ENCODE measurements around the gene SIM2. TPM values are rescaled to one million over a fixed set of nuclear protein-coding genes. Genes with fewer than 3 reads are reported as not detected.
"Not testable (repeated sequence)": the region's sequence is repeated elsewhere in the genome, so short reads cannot be mapped to it uniquely, and the experiment has no call there.

SIM2 gene, protein sequence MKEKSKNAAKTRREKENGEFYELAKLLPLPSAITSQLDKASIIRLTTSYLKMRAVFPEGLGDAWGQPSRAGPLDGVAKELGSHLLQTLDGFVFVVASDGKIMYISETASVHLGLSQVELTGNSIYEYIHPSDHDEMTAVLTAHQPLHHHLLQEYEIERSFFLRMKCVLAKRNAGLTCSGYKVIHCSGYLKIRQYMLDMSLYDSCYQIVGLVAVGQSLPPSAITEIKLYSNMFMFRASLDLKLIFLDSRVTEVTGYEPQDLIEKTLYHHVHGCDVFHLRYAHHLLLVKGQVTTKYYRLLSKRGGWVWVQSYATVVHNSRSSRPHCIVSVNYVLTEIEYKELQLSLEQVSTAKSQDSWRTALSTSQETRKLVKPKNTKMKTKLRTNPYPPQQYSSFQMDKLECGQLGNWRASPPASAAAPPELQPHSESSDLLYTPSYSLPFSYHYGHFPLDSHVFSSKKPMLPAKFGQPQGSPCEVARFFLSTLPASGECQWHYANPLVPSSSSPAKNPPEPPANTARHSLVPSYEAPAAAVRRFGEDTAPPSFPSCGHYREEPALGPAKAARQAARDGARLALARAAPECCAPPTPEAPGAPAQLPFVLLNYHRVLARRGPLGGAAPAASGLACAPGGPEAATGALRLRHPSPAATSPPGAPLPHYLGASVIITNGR
- total RNA-seq = 1 to 10 TPM in 1 of 4 donors, not detected in 3; 1.2 TPM

DNA sequence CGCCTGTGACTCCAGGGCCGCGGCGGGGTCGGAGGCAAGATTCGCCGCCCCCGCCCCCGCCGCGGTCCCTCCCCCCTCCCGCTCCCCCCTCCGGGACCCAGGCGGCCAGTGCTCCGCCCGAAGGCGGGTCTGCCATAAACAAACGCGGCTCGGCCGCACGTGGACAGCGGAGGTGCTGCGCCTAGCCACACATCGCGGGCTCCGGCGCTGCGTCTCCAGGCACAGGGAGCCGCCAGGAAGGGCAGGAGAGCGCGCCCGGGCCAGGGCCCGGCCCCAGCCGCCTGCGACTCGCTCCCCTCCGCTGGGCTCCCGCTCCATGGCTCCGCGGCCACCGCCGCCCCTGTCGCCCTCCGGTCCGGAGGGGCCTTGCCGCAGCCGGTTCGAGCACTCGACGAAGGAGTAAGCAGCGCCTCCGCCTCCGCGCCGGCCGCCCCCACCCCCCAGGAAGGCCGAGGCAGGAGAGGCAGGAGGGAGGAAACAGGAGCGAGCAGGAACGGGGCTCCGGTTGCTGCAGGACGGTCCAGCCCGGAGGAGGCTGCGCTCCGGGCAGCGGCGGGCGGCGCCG lies at the start of gene SIM2:
Gene SIM2 (plus strand): TSS at position 135 of the 565 bp plus-strand sequence. CDS start 632 bp downstream, outside the sequence.
- Histone ChIP-seq H3K27me3 (peaks cover 100% of the 10 kb centered on the region), H3K9me3 (no peaks in the 10 kb centered on the region), H3K27ac (no peak within 1 kb of the TSS), H3K36me3 (no peaks in the 10 kb centered on the region), H3K4me3 (peak within 1 kb of the TSS; percentile 55), H3K4me1 (peaks cover 57% of the 10 kb centered on the region)
- TF ChIP-seq POLR2AphosphoS5 (IDR thresholded peaks at IDR 0.05) = no peak
- no peak for TF ChIP-seq EP300 (IDR thresholded peaks at IDR 0.05)
- TF ChIP-seq, protein P1, sequence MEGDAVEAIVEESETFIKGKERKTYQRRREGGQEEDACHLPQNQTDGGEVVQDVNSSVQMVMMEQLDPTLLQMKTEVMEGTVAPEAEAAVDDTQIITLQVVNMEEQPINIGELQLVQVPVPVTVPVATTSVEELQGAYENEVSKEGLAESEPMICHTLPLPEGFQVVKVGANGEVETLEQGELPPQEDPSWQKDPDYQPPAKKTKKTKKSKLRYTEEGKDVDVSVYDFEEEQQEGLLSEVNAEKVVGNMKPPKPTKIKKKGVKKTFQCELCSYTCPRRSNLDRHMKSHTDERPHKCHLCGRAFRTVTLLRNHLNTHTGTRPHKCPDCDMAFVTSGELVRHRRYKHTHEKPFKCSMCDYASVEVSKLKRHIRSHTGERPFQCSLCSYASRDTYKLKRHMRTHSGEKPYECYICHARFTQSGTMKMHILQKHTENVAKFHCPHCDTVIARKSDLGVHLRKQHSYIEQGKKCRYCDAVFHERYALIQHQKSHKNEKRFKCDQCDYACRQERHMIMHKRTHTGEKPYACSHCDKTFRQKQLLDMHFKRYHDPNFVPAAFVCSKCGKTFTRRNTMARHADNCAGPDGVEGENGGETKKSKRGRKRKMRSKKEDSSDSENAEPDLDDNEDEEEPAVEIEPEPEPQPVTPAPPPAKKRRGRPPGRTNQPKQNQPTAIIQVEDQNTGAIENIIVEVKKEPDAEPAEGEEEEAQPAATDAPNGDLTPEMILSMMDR (IDR thresholded peaks at IDR 0.05) = no peak
- TF ChIP-seq POLR2A (IDR thresholded peaks at IDR 0.05) = no peak
- WGBS = under 1% methylated on average over 25 of the region's 70 CpGs
- no peak for DNase-seq (ENCODE audit: low spot score in 2 of 2)

DNA sequence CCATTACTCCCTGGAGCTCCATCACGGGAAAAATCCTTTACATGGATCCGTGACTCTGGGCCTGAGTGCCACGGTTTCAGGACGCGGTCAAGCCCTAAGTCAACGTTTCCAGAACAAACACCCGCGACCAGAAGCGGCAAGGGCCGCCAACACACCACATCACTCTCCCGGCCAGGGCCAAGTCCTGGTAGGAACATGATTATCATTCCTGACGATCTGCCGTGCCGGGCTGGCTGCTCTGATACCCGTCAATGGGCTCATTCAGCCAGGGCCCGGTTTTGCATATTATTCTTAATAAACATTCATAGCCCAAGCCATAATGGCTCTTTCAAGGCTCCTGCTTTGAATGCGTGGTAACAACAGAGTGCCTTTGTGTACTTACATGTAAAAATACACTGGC lies 44.6 kb upstream of the SIM2 start:
- no peak overlapping the region for H3K4me3 ChIP-seq
- WGBS = 88% methylated on average over 17 of the region's 17 CpGs
- H3K4me1 ChIP-seq = no peaks in the 10 kb centered on the region
- DNase-seq (ENCODE audit: low spot score in 2 of 2) = no peak
- TF ChIP-seq POLR2A (IDR thresholded peaks at IDR 0.05) (no peak), EP300 (IDR thresholded peaks at IDR 0.05) (no peak), POLR2AphosphoS5 (IDR thresholded peaks at IDR 0.05) (no peak)
- TF ChIP-seq, protein P1 (IDR thresholded peaks at IDR 0.05) = no peak
- no peaks in the 10 kb centered on the region for H3K36me3 ChIP-seq
- peaks cover 26% of the 10 kb centered on the region for H3K27me3 ChIP-seq
- no peaks in the 10 kb centered on the region for H3K9me3 ChIP-seq
- H3K27ac ChIP-seq = no peak overlapping the region

DNA sequence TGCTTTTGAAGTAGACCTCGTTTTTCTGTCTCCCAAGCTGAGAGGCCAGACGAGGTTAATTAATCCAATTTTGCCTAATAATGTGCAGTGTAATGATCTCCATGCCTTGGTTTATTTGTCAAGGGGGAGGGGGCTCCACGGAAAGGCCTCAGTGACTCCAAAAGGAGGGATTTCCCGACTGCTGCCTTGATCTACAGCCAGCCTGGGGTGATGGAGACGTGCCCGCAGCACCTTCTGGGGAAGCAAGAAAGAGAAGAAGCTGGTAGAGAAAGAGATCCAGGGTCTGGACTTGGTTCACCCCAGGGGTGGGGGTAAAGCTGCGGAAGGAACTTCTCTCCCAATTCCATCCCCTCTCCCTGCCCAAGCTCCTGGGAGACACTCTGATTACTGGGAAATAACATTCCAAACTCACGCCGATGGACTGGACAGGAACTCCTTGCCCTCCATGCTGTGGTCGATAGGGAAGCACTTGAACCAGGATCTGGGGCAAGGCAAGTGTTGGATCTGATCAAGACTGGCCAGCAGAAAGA lies 44.1 kb upstream of the SIM2 start:
- no peak for TF ChIP-seq EP300 (IDR thresholded peaks at IDR 0.05)
- TF ChIP-seq POLR2AphosphoS5 (IDR thresholded peaks at IDR 0.05) = no peak
- TF ChIP-seq POLR2A (IDR thresholded peaks at IDR 0.05) = no peak
- TF ChIP-seq, protein P1 (IDR thresholded peaks at IDR 0.05) = no peak
- Histone ChIP-seq H3K27ac (no peak overlapping the region), H3K9me3 (no peaks in the 10 kb centered on the region), H3K4me1 (no peaks in the 10 kb centered on the region), H3K36me3 (no peaks in the 10 kb centered on the region), H3K27me3 (peaks cover 31% of the 10 kb centered on the region), H3K4me3 (no peak overlapping the region)
- 78% methylated on average over 10 of the region's 10 CpGs for WGBS
- no peak for DNase-seq (ENCODE audit: low spot score in 2 of 2)

- Histone ChIP-seq H3K27ac (no peak overlapping the region), H3K36me3 (no peaks in the 10 kb centered on the region), H3K27me3 (peaks cover 40% of the 10 kb centered on the region), H3K4me3 (no peak overlapping the region), H3K4me1 (no peaks in the 10 kb centered on the region), H3K9me3 (no peaks in the 10 kb centered on the region)
- 80% methylated on average over 6 of the region's 6 CpGs for WGBS
- no peak for DNase-seq (ENCODE audit: low spot score in 2 of 2)
- TF ChIP-seq POLR2A (IDR thresholded peaks at IDR 0.05) (no peak), EP300 (IDR thresholded peaks at IDR 0.05) (no peak), POLR2AphosphoS5 (IDR thresholded peaks at IDR 0.05) (no peak)
- TF ChIP-seq, protein P1 (IDR thresholded peaks at IDR 0.05) = no peak
Observed at GRCh38 chr21:36656138-36656537, 42.8 kb upstream of the SIM2 start.

GRCh38 chr21:36657290-36657689 lies 41.6 kb upstream of the SIM2 start:
- WGBS = 74% methylated on average over 1 of the region's 1 CpG
- DNase-seq (ENCODE audit: low spot score in 2 of 2); H3K9me3 ChIP-seq; H3K27ac ChIP-seq; H3K4me1 ChIP-seq; H3K4me3 ChIP-seq; H3K36me3 ChIP-seq: not testable (repeated sequence)
- H3K27me3 ChIP-seq = peaks cover 48% of the 10 kb centered on the region

All from suprapubic skin (tissue), 4 donors.